ENCODE measurements around the gene MCM7.

DNA sequence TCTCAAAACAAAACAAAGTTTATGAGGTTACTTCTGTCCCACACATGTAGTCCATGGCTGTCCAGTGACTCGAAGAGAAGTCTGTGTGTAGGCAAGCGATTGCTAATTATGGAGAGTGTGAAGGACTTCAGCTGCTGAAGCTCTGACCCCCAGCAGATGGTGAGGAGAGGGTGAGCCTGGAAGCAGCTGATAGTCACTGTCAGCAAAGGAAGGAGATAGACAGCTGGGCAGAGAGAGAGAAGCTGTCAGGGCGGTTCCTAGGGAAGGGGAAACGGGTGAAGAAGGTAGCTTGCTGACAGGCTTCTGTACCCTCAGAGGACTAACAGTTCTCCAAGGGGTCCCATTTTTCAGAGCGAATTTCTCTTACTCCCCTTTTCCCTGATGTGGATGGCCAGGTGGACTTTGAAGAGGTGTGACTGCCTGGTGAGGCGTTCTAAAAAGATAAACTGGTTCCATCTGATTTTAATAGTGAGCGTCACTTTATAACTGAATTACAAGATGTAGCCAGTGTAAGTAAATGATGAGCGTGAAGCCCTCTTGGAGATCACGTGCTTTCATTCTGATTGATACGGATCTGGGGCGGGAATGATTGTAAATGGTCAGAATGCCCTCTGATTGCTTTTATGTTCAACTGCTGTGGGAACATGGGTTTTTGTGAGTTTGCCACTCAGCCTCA, 39.5 kb downstream of the MCM7 start:
- no peak for TF ChIP-seq POLR2A (IDR thresholded peaks at IDR 0.05)
- TF ChIP-seq, protein P1, sequence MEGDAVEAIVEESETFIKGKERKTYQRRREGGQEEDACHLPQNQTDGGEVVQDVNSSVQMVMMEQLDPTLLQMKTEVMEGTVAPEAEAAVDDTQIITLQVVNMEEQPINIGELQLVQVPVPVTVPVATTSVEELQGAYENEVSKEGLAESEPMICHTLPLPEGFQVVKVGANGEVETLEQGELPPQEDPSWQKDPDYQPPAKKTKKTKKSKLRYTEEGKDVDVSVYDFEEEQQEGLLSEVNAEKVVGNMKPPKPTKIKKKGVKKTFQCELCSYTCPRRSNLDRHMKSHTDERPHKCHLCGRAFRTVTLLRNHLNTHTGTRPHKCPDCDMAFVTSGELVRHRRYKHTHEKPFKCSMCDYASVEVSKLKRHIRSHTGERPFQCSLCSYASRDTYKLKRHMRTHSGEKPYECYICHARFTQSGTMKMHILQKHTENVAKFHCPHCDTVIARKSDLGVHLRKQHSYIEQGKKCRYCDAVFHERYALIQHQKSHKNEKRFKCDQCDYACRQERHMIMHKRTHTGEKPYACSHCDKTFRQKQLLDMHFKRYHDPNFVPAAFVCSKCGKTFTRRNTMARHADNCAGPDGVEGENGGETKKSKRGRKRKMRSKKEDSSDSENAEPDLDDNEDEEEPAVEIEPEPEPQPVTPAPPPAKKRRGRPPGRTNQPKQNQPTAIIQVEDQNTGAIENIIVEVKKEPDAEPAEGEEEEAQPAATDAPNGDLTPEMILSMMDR (IDR thresholded peaks at IDR 0.05): no peak

Data from tibial nerve (tissue), 3 donors.